NCI-H1048 (cell line): Measurements from ENCODE around the gene WDR17.

Experiments
- DNase-seq: peaks from one replicate; lab custom pipeline; 2025; lab: John Stamatoyannopoulos, UW

Gene WDR17

GRCh38 chr4:176090115-176090514 is 24.5 kb downstream of the WDR17 start:
- no peak for DNase-seq

GRCh38 chr4:176099314-176099713 is 33.7 kb downstream of the WDR17 start:
- DNase-seq, result no peak

GRCh38 chr4:176102414-176103063 is 36.9 kb downstream of the WDR17 start:
- no peak for DNase-seq

GRCh38 chr4:176107695-176108094 is 42.1 kb downstream of the WDR17 start:
- no peak for DNase-seq

- DNase-seq, result no peak
These were observed 58.2 kb downstream of the WDR17 start for GRCh38 chr4:176123710-176124407.

GRCh38 chr4:176125063-176125462 is 59.4 kb downstream of the WDR17 start:
- no peak for DNase-seq

- no peak for DNase-seq
These were observed 69.0 kb downstream of the WDR17 start for GRCh38 chr4:176134670-176135069.

GRCh38 chr4:176137631-176138030 is 72.0 kb downstream of the WDR17 start:
- no peak for DNase-seq

- DNase-seq, result no peak
These were observed 73.9 kb downstream of the WDR17 start for GRCh38 chr4:176139518-176139917.

GRCh38 chr4:176142253-176142652 is 76.6 kb downstream of the WDR17 start:
- no peak for DNase-seq

GRCh38 chr4:176149680-176150355 is 84.2 kb downstream of the WDR17 start:
- no peak for DNase-seq

GRCh38 chr4:176150356-176150682 is 84.7 kb downstream of the WDR17 start:
- DNase-seq, result no peak

GRCh38 chr4:176150704-176151103 is 85.1 kb downstream of the WDR17 start:
- DNase-seq, result no peak

GRCh38 chr4:176153124-176153523 is 87.5 kb downstream of the WDR17 start:
- no peak for DNase-seq

- no peak for DNase-seq
These were observed 91.0 kb downstream of the WDR17 start for GRCh38 chr4:176156656-176157055.

GRCh38 chr4:176163041-176163440 is 97.4 kb downstream of the WDR17 start:
- DNase-seq, result no peak

- no peak for DNase-seq
These were observed 119.4 kb downstream of the WDR17 start for GRCh38 chr4:176185051-176185450.

- DNase-seq, result no peak
These were observed 120.4 kb downstream of the WDR17 start for GRCh38 chr4:176186067-176186466.

- DNase-seq, result no peak
These were observed 121.2 kb downstream of the WDR17 start for GRCh38 chr4:176186671-176187395.

- DNase-seq, result no peak
These were observed 122.0 kb downstream of the WDR17 start for GRCh38 chr4:176187624-176188023.

GRCh38 chr4:176188654-176189053 is 123.0 kb downstream of the WDR17 start:
- no peak for DNase-seq

- no peak for DNase-seq
These were observed 124.5 kb downstream of the WDR17 start for GRCh38 chr4:176189891-176190795.
